H1 (cell line): ENCODE measurements around the gene NSUN6. TPM values are rescaled to one million over a fixed set of nuclear protein-coding genes. Genes with fewer than 3 reads are reported as not detected.

ENCODE experiments used
- CTCF ChIA-PET: fragments of 300-600 bp; sonication (Branson Sonifier 250); formaldehyde crosslinking; loops from one replicate; lab custom pipeline; 2021; ENCODE audit not compliant: partially characterized antibody; lab: Charles Lee
- POLR2A ChIA-PET: fragments of 300-600 bp; sonication (Branson Sonifier 250); formaldehyde crosslinking; loops from one replicate; lab custom pipeline; 2021; ENCODE audit warnings: inconsistent platforms; ENCODE audit not compliant: partially characterized antibody; lab: Charles Lee
- DNase-seq, 2 experiments: peaks; one replicate each; pipeline versions ENCODE4 v3.0.0 to v3.0.0-alpha.2; 2010 to 2022; ENCODE audit warnings: low spot score in 2 of 2, low read depth in 1 of 2, mixed read lengths in 1 of 2
- FAIRE-seq: peaks from 2 replicates; lab custom pipeline; 2011; peaks lifted over from hg19 to GRCh38; lab: Jason Lieb, UNC
- H2AFZ ChIP-seq: 2 replicates; pipeline ENCODE4 v1.8.1; 2012; ENCODE audit warnings: low read length, inconsistent platforms
- H2AK5ac ChIP-seq: 2 replicates; pipeline ENCODE4 v1.6.1; 2013; ENCODE audit warnings: low read depth, low read length
- H2BK120ac ChIP-seq: replicated peaks from 2 replicates; pipeline ENCODE3; 2013; ENCODE audit warnings: low read depth, low read length, inconsistent platforms
- H2BK12ac ChIP-seq: 2 replicates; pipeline ENCODE4 v1.6.1; 2013; ENCODE audit warnings: low read depth, low read length
- H2BK15ac ChIP-seq: 2 replicates; pipeline ENCODE4 v1.6.1; 2013; ENCODE audit warnings: low read length
- H2BK20ac ChIP-seq: 2 replicates; pipeline ENCODE4 v1.6.1; 2013; ENCODE audit warnings: low read length
- H2BK5ac ChIP-seq: 2 replicates; pipeline ENCODE4 v1.6.1; 2013; ENCODE audit warnings: low read depth, low read length
- H3K14ac ChIP-seq: 2 replicates; pipeline ENCODE4 v1.6.1; 2013; ENCODE audit warnings: inconsistent platforms; ENCODE audit not compliant: insufficient read length
- H3K18ac ChIP-seq: 2 replicates; pipeline ENCODE4 v1.6.1; 2013; ENCODE audit warnings: low read length; ENCODE audit errors: extremely low read depth
- H3K23ac ChIP-seq: 2 replicates; pipeline ENCODE4 v1.6.1; 2013; ENCODE audit warnings: inconsistent platforms; ENCODE audit not compliant: insufficient read length
- H3K23me2 ChIP-seq: 2 replicates; pipeline ENCODE4 v1.6.1; 2013; ENCODE audit warnings: low read depth, low read length
- H3K27ac ChIP-seq: 2 replicates; pipeline ENCODE4 v1.6.1; 2011; ENCODE audit warnings: low read depth, low read length, inconsistent platforms
- H3K27me3 ChIP-seq, 4 experiments: replicated peaks in 1 of 4; 1 replicate in 1 of 4; 2 replicates in 3 of 4; pipeline versions ENCODE4 v1.6.1 to v1.8.1; 2011 to 2013; ENCODE audit warnings: low read length in 3 of 4, mild to moderate bottlenecking in 3 of 4, inconsistent platforms in 2 of 4, mixed read lengths in 2 of 4, moderate library complexity in 1 of 4; ENCODE audit not compliant: control insufficient read depth in 3 of 4, insufficient read depth in 3 of 4; ENCODE audit errors: extremely low read depth in 1 of 4
- H3K36me3 ChIP-seq, 4 experiments: 2 replicates each; pipeline versions ENCODE4 v1.6.1 to v1.8.1; 2011 to 2013; ENCODE audit warnings: mild to moderate bottlenecking in 4 of 4, low read length in 3 of 4, moderate library complexity in 2 of 4, control low read depth in 1 of 4, inconsistent platforms in 1 of 4; ENCODE audit not compliant: insufficient read depth in 4 of 4, control insufficient read depth in 2 of 4
- H3K4ac ChIP-seq: replicated peaks from 2 replicates; pipeline ENCODE3; 2013; ENCODE audit warnings: low read length, low read depth, mixed read lengths, inconsistent platforms; ENCODE audit not compliant: insufficient read length
- H3K4me1 ChIP-seq, 4 experiments: replicated peaks in 1 of 4; 1 replicate in 1 of 4; 2 replicates in 3 of 4; pipeline versions ENCODE4 v1.6.1 to v1.8.1; 2011 to 2013; ENCODE audit warnings: low read length in 3 of 4, inconsistent platforms in 2 of 4, mixed read lengths in 1 of 4; ENCODE audit not compliant: insufficient read depth in 4 of 4, control insufficient read depth in 3 of 4
- H3K4me2 ChIP-seq, 2 experiments: 2 replicates each; pipeline versions ENCODE4 v1.6.1 to v1.8.1; 2011 to 2013; ENCODE audit warnings: low read depth in 2 of 2, low read length in 2 of 2, control low read depth in 1 of 2, inconsistent platforms in 1 of 2, mild to moderate bottlenecking in 1 of 2; ENCODE audit not compliant: insufficient read depth in 1 of 2
- H3K4me3 ChIP-seq, 4 experiments: fragments of 200-600, 300-600 bp in 1 of 4; sonication (generic), shearing (Covaris generic), sonication (Bioruptor Twin) in 1 of 4; 2 replicates each; pipeline versions ENCODE4 v1.5.1 to v1.8.1; 2011 to 2016; ENCODE audit warnings: low read length in 4 of 4, low read depth in 3 of 4, control low read depth in 2 of 4, inconsistent platforms in 2 of 4, mild to moderate bottlenecking in 2 of 4, mixed read lengths in 1 of 4, moderate library complexity in 1 of 4; ENCODE audit not compliant: insufficient read depth in 2 of 4; ENCODE audit errors: extremely low read depth in 1 of 4
- H3K56ac ChIP-seq: replicated peaks from 2 replicates; pipeline ENCODE3; 2013; ENCODE audit warnings: low read depth, mild to moderate bottlenecking, mixed read lengths, low read length, inconsistent platforms; ENCODE audit not compliant: insufficient read length
- H3K79me1 ChIP-seq: 2 replicates; pipeline ENCODE4 v1.6.1; 2013; ENCODE audit warnings: low read depth, low read length, control low read depth
- H3K79me2 ChIP-seq, 2 experiments: 2 replicates each; pipeline versions ENCODE4 v1.6.1 to v1.8.1; 2012 to 2013; ENCODE audit warnings: low read length in 2 of 2, mild to moderate bottlenecking in 2 of 2, inconsistent platforms in 1 of 2; ENCODE audit not compliant: insufficient read depth in 2 of 2, control insufficient read depth in 1 of 2
- H3K9ac ChIP-seq, 4 experiments: replicated peaks in 1 of 4; 1 replicate in 1 of 4; 2 replicates in 3 of 4; pipeline versions ENCODE4 v1.6.1 to v1.8.1; 2011 to 2013; ENCODE audit warnings: low read depth in 3 of 4, low read length in 3 of 4, control low read depth in 2 of 4, mild to moderate bottlenecking in 2 of 4, moderate library complexity in 2 of 4, inconsistent platforms in 1 of 4; ENCODE audit errors: extremely low read depth in 1 of 4
- H3K9me3 ChIP-seq, 2 experiments: 2 replicates each; pipeline versions ENCODE4 v1.6.1 to v1.8.1; 2012 to 2013; ENCODE audit warnings: mild to moderate bottlenecking in 2 of 2, moderate library complexity in 2 of 2, control low read depth in 1 of 2, inconsistent platforms in 1 of 2, low read depth in 1 of 2, low read length in 1 of 2, mixed read lengths in 1 of 2; ENCODE audit not compliant: insufficient read depth in 2 of 2
- H4K20me1 ChIP-seq, 2 experiments: replicated peaks in 1 of 2; 2 replicates each; pipeline versions ENCODE3 to v1.8.1; 2011 to 2013; ENCODE audit warnings: inconsistent platforms in 2 of 2, low read length in 2 of 2, mild to moderate bottlenecking in 1 of 2; ENCODE audit not compliant: insufficient read depth in 2 of 2, control insufficient read depth in 1 of 2
- H4K5ac ChIP-seq: 2 replicates; pipeline ENCODE4 v1.6.1; 2013; ENCODE audit warnings: low read length, low read depth, mixed read lengths, inconsistent platforms; ENCODE audit not compliant: insufficient read length
- H4K8ac ChIP-seq: 2 replicates; pipeline ENCODE4 v1.8.0; 2013; ENCODE audit warnings: mild to moderate bottlenecking, moderate library complexity, low read length, inconsistent platforms; ENCODE audit not compliant: insufficient read depth; ENCODE audit errors: extremely low read depth
- H4K91ac ChIP-seq: replicated peaks from 2 replicates; pipeline ENCODE3; 2013; ENCODE audit warnings: low read length, mixed read lengths, inconsistent platforms; ENCODE audit not compliant: insufficient read length
- BACH1 ChIP-seq: IDR thresholded peaks from 2 replicates; pipeline ENCODE4 v1.6.1; 2012; ENCODE audit warnings: low read length, improper control_type of control experiment
- FOSL1 ChIP-seq: IDR thresholded peaks from 2 replicates; pipeline ENCODE4 v1.6.1; 2011; ENCODE audit warnings: mild to moderate bottlenecking, low read depth, low read length, moderate library complexity; ENCODE audit not compliant: insufficient read depth
- GTF2F1 ChIP-seq: IDR thresholded peaks from 2 replicates; pipeline ENCODE4 v1.6.1; 2012; ENCODE audit warnings: low read depth, low read length, improper control_type of control experiment, borderline replicate concordance
- JUN ChIP-seq: IDR thresholded peaks from 2 replicates; pipeline ENCODE4 v1.6.1; 2011; ENCODE audit warnings: low read depth, mild to moderate bottlenecking, improper control_type of control experiment, low read length
- MAX ChIP-seq: IDR thresholded peaks from 2 replicates; pipeline ENCODE4 v1.6.1; 2012; ENCODE audit warnings: inconsistent platforms
- RAD21 ChIP-seq, 2 experiments: IDR thresholded peaks in 1 of 2; conservative IDR thresholded peaks in 1 of 2; 2 replicates each; pipeline ENCODE4 v1.6.1; 2011; ENCODE audit warnings: low read depth in 2 of 2, low read length in 2 of 2, improper control_type of control experiment in 1 of 2, inconsistent platforms in 1 of 2, mild to moderate bottlenecking in 1 of 2, moderate library complexity in 1 of 2
- RFX5 ChIP-seq: IDR thresholded peaks from 2 replicates; pipeline ENCODE4 v1.6.1; 2011; ENCODE audit warnings: low read depth, low read length, improper control_type of control experiment, borderline replicate concordance
- SP4 ChIP-seq: IDR thresholded peaks from 2 replicates; pipeline ENCODE4 v1.6.1; 2012; ENCODE audit warnings: low read length, inconsistent platforms
- TAF1 ChIP-seq: IDR thresholded peaks from 2 replicates; pipeline ENCODE4 v1.6.1; 2011; ENCODE audit warnings: mild to moderate bottlenecking, low read depth, low read length
- TEAD4 ChIP-seq: IDR thresholded peaks from 2 replicates; pipeline ENCODE4 v1.6.1; 2012; ENCODE audit warnings: low read depth, low read length, inconsistent platforms, mixed read lengths
- WGBS, 2 experiments: shearing (Covaris generic) in 1 of 2; methylation state at CpG; one replicate each; pipeline versions ENCODE4 v1.1.6 to v1.1.7; 2013 to 2015; ENCODE audit warnings: low lambda C conversion rate in 2 of 2, mixed read lengths in 2 of 2, inconsistent platforms in 1 of 2, low coverage in 1 of 2, missing lambda C conversion rate in 1 of 2; ENCODE audit not compliant: insufficient replicate concordance in 2 of 2, insufficient coverage in 1 of 2, insufficient read length in 1 of 2; ENCODE audit errors: extremely low coverage in 1 of 2, missing lambda C conversion rate in 1 of 2; 5-methylcytosine and 5-hydroxymethylcytosine counted together
- polyA plus RNA-seq, 7 experiments: library from polyadenylated mRNA; depleted of rRNA in 3 of 7; stranded (reverse) in 5 of 7; unstranded in 2 of 7; fragments of >200 nt in 5 of 7; fragments of 200-250 nt in 2 of 7; gene quantifications; 1 replicate in 5 of 7; 2 replicates in 1 of 7; 4 replicates in 1 of 7; pipeline versions ENCODE4 v1.2.1 to v1.2.3, GENCODE V29; 2011 to 2013; ENCODE audit warnings: missing spikeins in 2 of 7, mixed read lengths in 2 of 7
- total RNA-seq: library from RNA; stranded (reverse); fragmentation: NEBNext Ultra II Directional; extraction: Animal tissue kit (Norgen Biotek cat#: 25700); gene quantifications from 2 replicates; pipeline ENCODE4 v1.2.1, GENCODE V29; 2021

Gene NSUN6
- total and polyA plus RNA-seq, 2 of the 8 experiments (the other 6 are each of a cell fraction or from before 2014, with no cell fraction given), result 5.9 to 14.4 TPM

DNA sequence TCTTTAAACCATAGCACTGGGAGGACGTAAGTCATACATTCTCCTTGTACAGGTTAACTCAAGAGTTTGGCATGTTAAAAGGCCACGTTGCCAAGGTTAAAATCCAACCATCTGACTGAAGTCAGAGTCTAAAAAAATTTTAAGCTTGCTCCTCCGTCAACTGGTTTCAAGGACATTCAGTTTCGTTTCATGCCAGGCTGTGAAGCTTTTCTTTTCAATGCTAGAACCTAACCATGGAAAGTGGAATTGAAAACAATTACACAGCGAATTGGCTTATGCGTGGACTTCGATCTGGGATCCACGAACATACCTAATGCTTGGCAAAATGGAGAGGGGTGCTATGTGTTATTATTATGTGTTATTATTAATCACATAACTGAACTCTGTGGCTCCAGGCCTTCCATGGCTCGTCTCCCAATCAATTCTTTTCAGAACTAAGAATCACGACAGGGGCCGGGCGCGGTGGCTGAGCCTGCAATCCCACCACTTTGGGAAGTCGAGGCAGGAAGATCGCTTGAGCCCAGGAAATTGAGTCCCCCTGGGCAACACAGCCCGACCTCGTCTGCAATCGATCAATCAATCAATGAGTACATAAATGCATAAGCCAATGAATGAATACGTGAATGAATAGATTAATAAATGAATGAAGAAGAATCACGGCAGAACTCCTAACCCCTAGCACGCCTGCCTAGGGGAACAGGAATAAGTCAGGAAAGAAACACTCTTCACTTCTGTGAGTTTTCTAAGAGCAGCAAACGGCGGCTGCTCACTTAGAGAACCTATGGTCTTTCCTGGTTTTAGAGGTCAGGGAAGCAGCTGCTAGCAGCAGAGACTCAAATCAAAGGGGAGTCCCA, 7.1 kb upstream of the NSUN6 start:
- Histone ChIP-seq H3K18ac (peak overlapping the region; percentile 62), H2BK20ac (no peak overlapping the region), H4K20me1 (peaks cover 6 to 10% of the 10 kb centered on the region in 2 experiments), H2AFZ (peak overlapping the region; percentile 54; the same call in 1 of the 2 replicates), H3K36me3 (no peaks in the 10 kb centered on the region; a peak in 1 of 8 replicates), H3K23ac (no peak overlapping the region), H3K27me3 (no peaks in the 10 kb centered on the region), H3K79me1 (no peaks in the 10 kb centered on the region), H3K4me3 (peak overlapping the region; percentile 91 to 99 (median 96)), H4K91ac (no peak overlapping the region), H4K8ac (no peak overlapping the region; the same call in 1 of the 2 replicates), H3K4me1 (peaks cover 0 to 12% (median 2%) of the 10 kb centered on the region in 4 experiments; a peak in 3 of 7 replicates), H4K5ac (peak overlapping the region; percentile 27), H3K9ac (peak overlapping the region; percentile 70 to 96 (median 94)), H2BK15ac (no peak overlapping the region), H3K56ac (peak overlapping the region; percentile 51), H2BK120ac (no peak overlapping the region), H3K4me2 (peak overlapping the region; percentile 68 to 100), H3K23me2 (peaks cover 8% of the 10 kb centered on the region; the same call in 1 of the 2 replicates), H3K27ac (peak overlapping the region; percentile 73; the same call in 1 of the 2 replicates), H2BK5ac (peak overlapping the region; percentile 92), H3K9me3 (no peaks in the 10 kb centered on the region), H3K4ac (no peak overlapping the region), H3K14ac (no peak overlapping the region), H3K79me2 (peaks cover 28 to 40% of the 10 kb centered on the region in 2 experiments), H2AK5ac (peak overlapping the region; percentile 86; the same call in 1 of the 2 replicates), H2BK12ac (peak overlapping the region; percentile 19; the same call in 1 of the 2 replicates)
- ChIA-PET POLR2A (interaction anchor here (0.7 to 2.1 kb wide), 5 partner anchors 9 to 1276 kb away, joined by 4 to 11 read pairs (median 4); no protein-coding TSS in a partner anchor), CTCF (no interaction called here)
- no peak for TF ChIP-seq TAF1
- no peak for TF ChIP-seq GTF2F1
- no peak for TF ChIP-seq RFX5
- TF ChIP-seq FOSL1, result no peak
- no peak for TF ChIP-seq TEAD4
- TF ChIP-seq RAD21 (IDR thresholded peaks at IDR 0.05 in 1 of 2, conservative IDR thresholded peaks at IDR 0.05 in 1 of 2; ENCODE audit: low read depth in 2 of 2, low read length in 2 of 2), result no peak
- TF ChIP-seq MAX, result no peak
- no peak for TF ChIP-seq SP4
- no peak for TF ChIP-seq JUN
- TF ChIP-seq BACH1, result no peak
- DNase-seq (no peak), FAIRE-seq (no peak)
- 43% methylated on average over 23 of the region's 23 CpGs; no CpG with 5 or more reads in 1 of the 2 experiments for WGBS, 2 experiments
